Osteoblast (primary cell): ENCODE measurements around the gene FOXO4. TPM values are rescaled to one million over a fixed set of nuclear protein-coding genes. Genes with fewer than 3 reads are reported as not detected.
A peak's percentile ranks its signal among the peaks of the same experiment; 100 is the strongest.

Source experiments
- DNase-seq: peaks from one replicate; pipeline ENCODE4 v3.0.0; 2011; ENCODE audit warnings: low spot score, mixed read lengths; ENCODE audit not compliant: insufficient read length; ENCODE audit errors: missing footprints
- H2AFZ ChIP-seq: 2 replicates; pipeline ENCODE4 v1.6.0; 2011; ENCODE audit warnings: mild to moderate bottlenecking, low read length
- H3K27ac ChIP-seq: 2 replicates; pipeline ENCODE4 v1.5.1; 2011; ENCODE audit warnings: mild to moderate bottlenecking, low read depth, low read length, moderate library complexity
- H3K27me3 ChIP-seq: 2 replicates; pipeline ENCODE4 v1.6.0; 2012; ENCODE audit warnings: mild to moderate bottlenecking, control low read depth, inconsistent platforms, low read length, moderate library complexity; ENCODE audit not compliant: insufficient read depth
- H3K36me3 ChIP-seq: 2 replicates; pipeline ENCODE4 v1.5.1; 2011; ENCODE audit warnings: mild to moderate bottlenecking, low read length, control low read depth, moderate library complexity; ENCODE audit not compliant: insufficient read depth
- H3K4me1 ChIP-seq: 2 replicates; pipeline ENCODE4 v1.5.1; 2011; ENCODE audit warnings: mild to moderate bottlenecking, low read length, control low read depth, moderate library complexity; ENCODE audit not compliant: insufficient read depth
- H3K4me2 ChIP-seq: 2 replicates; pipeline ENCODE4 v1.6.0; 2011; ENCODE audit warnings: mild to moderate bottlenecking, low read length; ENCODE audit not compliant: insufficient read depth
- H3K4me3 ChIP-seq: fragments of 200-600 bp; sonication (generic); 3 replicates; pipeline ENCODE4 v1.5.1; 2012; ENCODE audit warnings: mild to moderate bottlenecking, low read length, inconsistent platforms; ENCODE audit not compliant: insufficient read depth
- H3K79me2 ChIP-seq: 2 replicates; pipeline ENCODE4 v1.6.0; 2012; ENCODE audit warnings: mild to moderate bottlenecking, low read length, control low read depth, inconsistent platforms; ENCODE audit not compliant: insufficient read depth
- H3K9me3 ChIP-seq: 2 replicates; pipeline ENCODE4 v1.5.1; 2011; ENCODE audit warnings: low read depth, low read length, control low read depth
- H4K20me1 ChIP-seq: 2 replicates; pipeline ENCODE4 v1.6.0; 2012; ENCODE audit warnings: mild to moderate bottlenecking, low read length, control low read depth; ENCODE audit not compliant: insufficient read depth
- total RNA-seq: library from RNA; depleted of rRNA; stranded (reverse); fragments of >200 nt; gene quantifications from 2 replicates; pipeline ENCODE4 v1.2.3, GENCODE V29; 2012
- TF ChIP-seq, protein P1 (sequence below): IDR thresholded peaks from 2 replicates; pipeline ENCODE4 v1.5.1; 2011; ENCODE audit warnings: mild to moderate bottlenecking, low read depth, low read length, moderate library complexity; ENCODE audit errors: extremely low read depth

Gene FOXO4
- total RNA-seq, 1 donor: 7.6 TPM

- Histone ChIP-seq H3K79me2 (no peaks in the 10 kb centered on the region), H4K20me1 (no peaks in the 10 kb centered on the region), H3K27ac (no peak overlapping the region), H3K4me2 (no peak overlapping the region), H3K36me3 (peaks cover 11% of the 10 kb centered on the region), H2AFZ (no peak overlapping the region), H3K27me3 (no peaks in the 10 kb centered on the region), H3K4me1 (peaks cover 3% of the 10 kb centered on the region), H3K4me3 (no peak overlapping the region), H3K9me3 (no peaks in the 10 kb centered on the region)
- DNase-seq: no peak
- TF ChIP-seq, protein P1, sequence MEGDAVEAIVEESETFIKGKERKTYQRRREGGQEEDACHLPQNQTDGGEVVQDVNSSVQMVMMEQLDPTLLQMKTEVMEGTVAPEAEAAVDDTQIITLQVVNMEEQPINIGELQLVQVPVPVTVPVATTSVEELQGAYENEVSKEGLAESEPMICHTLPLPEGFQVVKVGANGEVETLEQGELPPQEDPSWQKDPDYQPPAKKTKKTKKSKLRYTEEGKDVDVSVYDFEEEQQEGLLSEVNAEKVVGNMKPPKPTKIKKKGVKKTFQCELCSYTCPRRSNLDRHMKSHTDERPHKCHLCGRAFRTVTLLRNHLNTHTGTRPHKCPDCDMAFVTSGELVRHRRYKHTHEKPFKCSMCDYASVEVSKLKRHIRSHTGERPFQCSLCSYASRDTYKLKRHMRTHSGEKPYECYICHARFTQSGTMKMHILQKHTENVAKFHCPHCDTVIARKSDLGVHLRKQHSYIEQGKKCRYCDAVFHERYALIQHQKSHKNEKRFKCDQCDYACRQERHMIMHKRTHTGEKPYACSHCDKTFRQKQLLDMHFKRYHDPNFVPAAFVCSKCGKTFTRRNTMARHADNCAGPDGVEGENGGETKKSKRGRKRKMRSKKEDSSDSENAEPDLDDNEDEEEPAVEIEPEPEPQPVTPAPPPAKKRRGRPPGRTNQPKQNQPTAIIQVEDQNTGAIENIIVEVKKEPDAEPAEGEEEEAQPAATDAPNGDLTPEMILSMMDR: no peak
Measured at GRCh38 chrX:71143508-71143907, 47.9 kb downstream of the FOXO4 start.

GRCh38 chrX:71144651-71145050 is 49.0 kb downstream of the FOXO4 start, which contains the start of gene NLGN3:
TSS of gene NLGN3 (plus strand) at chrX:71144841. CDS start at chrX:71147750, 2,909 bp downstream.
- no peaks in the 10 kb centered on the region for H4K20me1 ChIP-seq
- H3K4me1 ChIP-seq: peaks cover 3% of the 10 kb centered on the region
- H3K27me3 ChIP-seq: no peaks in the 10 kb centered on the region
- H3K9me3 ChIP-seq: no peaks in the 10 kb centered on the region
- DNase-seq: no peak
- H3K27ac ChIP-seq: no peak within 1 kb of the TSS
- H2AFZ ChIP-seq: no peak within 1 kb of the TSS
- H3K79me2 ChIP-seq: no peaks in the 10 kb centered on the region
- TF ChIP-seq, protein P1: no peak
- H3K4me3 ChIP-seq: peak within 1 kb of the TSS; percentile 58
- H3K4me2 ChIP-seq: peak within 1 kb of the TSS; percentile 69
- peaks cover 7% of the 10 kb centered on the region for H3K36me3 ChIP-seq

DNA sequence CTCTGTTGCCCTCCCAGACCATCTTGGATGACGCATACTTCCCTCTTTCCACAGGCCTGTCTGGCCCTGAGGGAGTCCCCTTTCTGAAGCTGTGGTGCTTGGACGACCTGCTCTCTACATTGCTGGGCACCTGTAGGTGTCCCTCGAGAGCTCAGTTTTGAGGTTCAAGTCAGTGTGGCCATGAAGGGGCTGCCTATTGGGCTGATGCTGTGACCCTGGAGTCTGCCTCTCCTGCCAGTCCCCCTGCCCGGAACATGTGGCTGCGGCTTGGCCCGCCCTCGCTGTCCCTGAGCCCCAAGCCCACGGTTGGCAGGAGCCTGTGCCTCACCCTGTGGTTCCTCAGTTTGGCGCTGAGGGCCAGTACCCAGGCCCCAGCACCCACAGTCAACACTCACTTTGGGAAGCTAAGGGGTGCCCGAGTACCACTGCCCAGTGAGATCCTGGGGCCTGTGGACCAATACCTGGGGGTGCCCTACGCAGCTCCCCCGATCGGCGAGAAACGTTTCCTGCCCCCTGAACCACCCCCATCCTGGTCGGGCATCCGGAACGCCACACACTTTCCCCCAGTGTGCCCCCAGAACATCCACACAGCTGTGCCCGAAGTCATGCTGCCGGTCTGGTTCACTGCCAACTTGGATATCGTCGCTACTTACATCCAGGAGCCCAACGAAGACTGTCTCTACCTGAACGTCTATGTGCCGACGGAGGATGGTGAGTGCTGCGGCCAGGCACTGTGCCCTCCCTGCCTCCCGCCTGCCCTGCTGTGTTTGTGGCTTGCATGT is 52.0 kb downstream of the FOXO4 start:
- DNase-seq: peak; percentile 66
- Histone ChIP-seq H3K27ac (no peak overlapping the region), H3K9me3 (no peaks in the 10 kb centered on the region), H4K20me1 (no peaks in the 10 kb centered on the region), H3K4me2 (no peak overlapping the region), H2AFZ (no peak overlapping the region), H3K79me2 (no peaks in the 10 kb centered on the region), H3K4me1 (peaks cover 3% of the 10 kb centered on the region), H3K27me3 (no peaks in the 10 kb centered on the region), H3K4me3 (no peak overlapping the region), H3K36me3 (no peaks in the 10 kb centered on the region)
- TF ChIP-seq, protein P1: no peak

GRCh38 chrX:71148278-71148663 is 52.6 kb downstream of the FOXO4 start:
- H3K27ac ChIP-seq: no peak overlapping the region
- H3K27me3 ChIP-seq: peaks cover 6% of the 10 kb centered on the region
- no peaks in the 10 kb centered on the region for H3K36me3 ChIP-seq
- TF ChIP-seq, protein P1: no peak
- H3K4me3 ChIP-seq: no peak overlapping the region
- H2AFZ ChIP-seq: no peak overlapping the region
- no peaks in the 10 kb centered on the region for H3K79me2 ChIP-seq
- no peaks in the 10 kb centered on the region for H4K20me1 ChIP-seq
- H3K4me2 ChIP-seq: no peak overlapping the region
- DNase-seq: no peak
- peaks cover 3% of the 10 kb centered on the region for H3K4me1 ChIP-seq
- no peaks in the 10 kb centered on the region for H3K9me3 ChIP-seq
